ENCODE data around the gene SNN. TPM values are rescaled to one million over a fixed set of nuclear protein-coding genes. Genes with fewer than 3 reads are reported as not detected.
A peak's percentile ranks its signal among the peaks of the same experiment; 100 is the strongest.

Gene SNN
- 10 to 100 TPM; 28.9 to 35.1 TPM for total RNA-seq
- polyA plus RNA-seq (2013, experiment 1 of 2) = 78.9 TPM
- 66.8 TPM for polyA plus RNA-seq (2013, experiment 2 of 2)
- long read RNA-seq, experiment 1, transcript SNN-201 (2 exons, 3,312 nt) = major isoform, 12 of 27 reads
- long read RNA-seq, experiment 1, partial matches to known transcripts = 0 of 27 reads
- long read RNA-seq, experiment 1, other reads (novel, unspliced or antisense) = 15 of 27 reads
- long read RNA-seq, experiment 2, transcript SNN-201 (2 exons, 3,312 nt) = major isoform, 124 of 148 reads
- long read RNA-seq, experiment 2, partial matches to known transcripts = 18 of 148 reads
- long read RNA-seq, experiment 2, other reads (novel, unspliced or antisense) = 6 of 148 reads
- long read RNA-seq, experiment 3, transcript SNN-201 (2 exons, 3,312 nt) = major isoform, 48 of 70 reads
- long read RNA-seq, experiment 3, partial matches to known transcripts = 0 of 70 reads
- long read RNA-seq, experiment 3, other reads (novel, unspliced or antisense) = 22 of 70 reads
- long read RNA-seq, experiment 4, partial matches to known transcripts = 0 of 8 reads
- long read RNA-seq, experiment 4, other reads (novel, unspliced or antisense) = 8 of 8 reads

DNA sequence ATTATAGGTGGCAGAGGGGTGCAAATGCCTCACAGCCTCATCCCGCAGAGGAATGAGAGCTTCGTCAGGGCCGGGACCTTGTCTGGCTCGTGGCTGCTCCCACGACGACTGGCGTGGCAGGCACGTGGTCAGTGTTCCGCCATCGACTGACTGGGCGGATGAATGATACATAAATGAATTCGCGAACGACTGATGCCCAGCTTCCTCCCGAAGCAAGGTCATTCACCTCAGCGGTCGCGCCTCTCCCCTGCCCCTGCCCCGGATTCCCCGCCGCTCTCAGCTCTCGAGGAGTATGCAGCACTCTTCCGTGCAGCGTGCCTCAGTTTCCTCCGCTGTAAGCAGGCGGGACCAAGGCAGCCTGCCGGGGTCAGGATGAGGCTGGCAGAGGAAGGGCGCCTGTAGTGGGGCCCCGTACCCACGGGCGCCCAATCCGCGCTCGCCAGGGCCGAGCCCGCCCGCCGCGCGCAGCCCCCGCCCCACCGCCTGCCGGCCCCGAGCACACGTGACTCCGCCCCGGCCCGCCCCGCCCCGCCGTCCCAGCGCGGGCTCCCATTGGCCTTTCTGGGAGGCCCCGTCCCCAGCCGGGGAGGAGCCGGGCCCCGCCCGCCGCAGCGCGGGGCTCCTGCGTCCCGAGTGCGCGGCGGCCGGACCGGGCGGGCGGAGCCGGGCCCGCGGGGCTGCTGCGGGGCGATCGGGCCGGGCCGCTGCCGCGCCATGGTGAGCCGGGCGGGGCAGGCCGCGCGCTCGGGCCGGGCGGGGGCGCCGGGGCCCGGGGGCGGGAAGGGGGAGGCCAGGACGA is at the start of gene SNN:
Gene SNN (plus strand): TSS at position 632 of the 799 bp plus-strand sequence. CDS start 7,605 bp downstream, outside the sequence.
- TF ChIP-seq, protein P1, sequence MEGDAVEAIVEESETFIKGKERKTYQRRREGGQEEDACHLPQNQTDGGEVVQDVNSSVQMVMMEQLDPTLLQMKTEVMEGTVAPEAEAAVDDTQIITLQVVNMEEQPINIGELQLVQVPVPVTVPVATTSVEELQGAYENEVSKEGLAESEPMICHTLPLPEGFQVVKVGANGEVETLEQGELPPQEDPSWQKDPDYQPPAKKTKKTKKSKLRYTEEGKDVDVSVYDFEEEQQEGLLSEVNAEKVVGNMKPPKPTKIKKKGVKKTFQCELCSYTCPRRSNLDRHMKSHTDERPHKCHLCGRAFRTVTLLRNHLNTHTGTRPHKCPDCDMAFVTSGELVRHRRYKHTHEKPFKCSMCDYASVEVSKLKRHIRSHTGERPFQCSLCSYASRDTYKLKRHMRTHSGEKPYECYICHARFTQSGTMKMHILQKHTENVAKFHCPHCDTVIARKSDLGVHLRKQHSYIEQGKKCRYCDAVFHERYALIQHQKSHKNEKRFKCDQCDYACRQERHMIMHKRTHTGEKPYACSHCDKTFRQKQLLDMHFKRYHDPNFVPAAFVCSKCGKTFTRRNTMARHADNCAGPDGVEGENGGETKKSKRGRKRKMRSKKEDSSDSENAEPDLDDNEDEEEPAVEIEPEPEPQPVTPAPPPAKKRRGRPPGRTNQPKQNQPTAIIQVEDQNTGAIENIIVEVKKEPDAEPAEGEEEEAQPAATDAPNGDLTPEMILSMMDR (conservative IDR thresholded peaks at IDR 0.05) = no peak
- H3K4me3 ChIP-seq (ENCODE audit: low read length) = peak within 1 kb of the TSS; percentile 83
- Mint-ChIP-seq H3K9me3 (no peaks in the 10 kb centered on the region), H3K36me3 (ENCODE audit: low read depth) (no peaks in the 10 kb centered on the region), H3K27ac (peak within 1 kb of the TSS; percentile 48), H3K27me3 (ENCODE audit: insufficient read depth) (no peaks in the 10 kb centered on the region), H3K4me1 (peaks cover 22% of the 10 kb centered on the region), H3K4me3 (peak within 1 kb of the TSS; percentile 72)
- no peaks in the 10 kb centered on the region for H3K36me3 ChIP-seq (ENCODE audit: control insufficient read depth, insufficient read depth, low read length)
- peak; percentile 93 for DNase-seq
- H3K9me3 ChIP-seq (ENCODE audit: control insufficient read depth, low read length) = no peaks in the 10 kb centered on the region
- H3K27ac ChIP-seq (ENCODE audit: low read depth, low read length) = peak within 1 kb of the TSS; percentile 89
- 12 to 46% methylated on average over 21 to 93 of the region's 93 CpGs for WGBS, 2 experiments (ENCODE audit: insufficient coverage in 1 of 2, insufficient read length in 1 of 2)
- peaks cover 12% of the 10 kb centered on the region for H3K4me1 ChIP-seq (ENCODE audit: control insufficient read depth, insufficient read depth, low read length)
- H3K27me3 ChIP-seq (ENCODE audit: control insufficient read depth, insufficient read depth, low read length, poor library complexity, severe bottlenecking) = no peaks in the 10 kb centered on the region
- H3K9ac ChIP-seq (ENCODE audit: extremely low read depth, low read length, poor library complexity, severe bottlenecking) = peak within 1 kb of the TSS; percentile 73

DNA sequence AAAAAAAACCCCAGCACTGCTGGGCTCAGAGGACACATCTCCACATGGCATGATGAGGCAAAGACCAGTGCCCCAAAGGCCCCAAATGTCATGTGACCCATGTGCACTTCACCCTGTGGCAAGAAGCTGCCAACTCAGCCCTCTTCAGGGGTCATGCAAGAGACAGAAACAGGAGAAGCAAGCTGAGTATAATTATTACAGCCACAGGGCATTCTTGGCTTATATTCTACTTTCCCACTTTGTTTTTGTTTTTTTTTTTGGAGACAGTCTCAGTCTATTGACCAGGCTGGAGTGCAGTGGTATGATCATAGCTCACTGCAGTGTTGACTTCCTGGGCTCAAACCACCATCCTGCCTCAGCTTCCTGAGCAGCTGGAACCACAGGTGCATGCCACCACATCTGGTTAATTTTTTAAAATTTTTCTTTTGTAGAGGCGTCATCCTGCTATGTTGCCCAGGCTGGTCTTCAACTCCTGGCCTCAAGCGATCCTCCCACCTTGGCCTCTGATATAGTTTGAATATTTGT is 48.9 kb upstream of the SNN start:
- H3K9me3 ChIP-seq (ENCODE audit: control insufficient read depth, low read length) = no peaks in the 10 kb centered on the region
- DNase-seq = no peak
- H3K27ac ChIP-seq (ENCODE audit: low read depth, low read length) = no peak overlapping the region
- Mint-ChIP-seq H3K27ac (no peak overlapping the region), H3K27me3 (ENCODE audit: insufficient read depth) (peaks cover 2% of the 10 kb centered on the region), H3K4me1 (peaks cover 9% of the 10 kb centered on the region), H3K9me3 (peaks cover 3% of the 10 kb centered on the region), H3K36me3 (ENCODE audit: low read depth) (no peaks in the 10 kb centered on the region), H3K4me3 (no peak overlapping the region)
- no peaks in the 10 kb centered on the region for H3K36me3 ChIP-seq (ENCODE audit: control insufficient read depth, insufficient read depth, low read length)
- H3K4me3 ChIP-seq (ENCODE audit: low read length) = no peak overlapping the region
- 80 to 91% methylated on average over 2 of the region's 2 CpGs for WGBS, 2 experiments (ENCODE audit: insufficient coverage in 1 of 2, insufficient read length in 1 of 2)
- no peak overlapping the region for H3K9ac ChIP-seq (ENCODE audit: extremely low read depth, low read length, poor library complexity, severe bottlenecking)
- TF ChIP-seq, protein P1 (conservative IDR thresholded peaks at IDR 0.05) = no peak
- H3K4me1 ChIP-seq (ENCODE audit: control insufficient read depth, insufficient read depth, low read length) = no peaks in the 10 kb centered on the region
- H3K27me3 ChIP-seq (ENCODE audit: control insufficient read depth, insufficient read depth, low read length, poor library complexity, severe bottlenecking) = no peaks in the 10 kb centered on the region

Data from endodermal cell (in vitro differentiated cells).